Right lobe of liver (tissue), 6 donors: ENCODE data around the gene CAVIN2. TPM values are rescaled to one million over a fixed set of nuclear protein-coding genes. Genes with fewer than 3 reads are reported as not detected.
"Not testable (repeated sequence)": the region's sequence is repeated elsewhere in the genome, so short reads cannot be mapped to it uniquely, and the experiment has no call there.

Experiments used
- ATAC-seq, 4 donors: fragments of 200-7000 bp; cut with Tn5 transposase; one replicate each; pipeline ENCODE4 v1.9.1; 2020; ENCODE audit warnings: mild to moderate bottlenecking in 4 of 4, moderate library complexity in 4 of 4
- DNase-seq, 3 donors: peaks; one replicate each; pipeline ENCODE4 v3.0.0-alpha.2; 2020
- H3K27ac ChIP-seq, 3 donors: fragments of 200-600 bp; one replicate each; pipeline ENCODE4 v1.8.0; 2022
- H3K27me3 ChIP-seq, 2 donors: fragments of 200-600 bp; one replicate each; pipeline ENCODE4 v1.8.0; 2022
- H3K36me3 ChIP-seq, 4 donors: fragments of 200-600 bp; sonication (generic) in 1 of 4; one replicate each; pipeline versions ENCODE4 v1.5.1 to v1.8.0; 2017 to 2022; ENCODE audit warnings: control low read depth in 1 of 4
- H3K4me1 ChIP-seq, 4 donors: fragments of 200-600 bp; sonication (generic) in 1 of 4; one replicate each; pipeline versions ENCODE4 v1.5.1 to v1.8.0; 2017 to 2022; ENCODE audit warnings: control low read depth in 1 of 4
- H3K4me3 ChIP-seq, 3 donors: fragments of 200-600 bp; one replicate each; pipeline ENCODE4 v1.8.0; 2022
- H3K9me3 ChIP-seq, 4 donors: fragments of 200-600 bp; sonication (generic) in 1 of 4; one replicate each; pipeline versions ENCODE4 v1.5.1 to v1.8.0; 2017 to 2022; ENCODE audit warnings: control low read depth in 1 of 4
- POLR2A ChIP-seq: fragments of 450-650 bp; IDR thresholded peaks from one replicate; pipeline ENCODE4 v1.6.1; 2017; ENCODE audit warnings: antibody characterized with exemption, mild to moderate bottlenecking
- WGBS: methylation state at CpG from one replicate; pipeline ENCODE4 v1.1.6; 2018; ENCODE audit warnings: low coverage, low lambda C conversion rate; ENCODE audit not compliant: insufficient coverage; ENCODE audit errors: missing lambda C conversion rate; 5-methylcytosine and 5-hydroxymethylcytosine counted together
- intact Hi-C, 2 donors: fragments of 100-400 bp; cut with DNase I; formaldehyde crosslinking; loops; one replicate each; pipeline versions ENCODE4 v1.11.2 to v1.14.1; 2022
- total RNA-seq, 6 experiments: library from RNA; depleted of rRNA in 2 of 6; stranded (reverse); fragments of >200 nt in 2 of 6; fragmentation: NEBNext Ultra II Directional in 3 of 6; extraction: Animal tissue kit (Norgen Biotek cat#: 25700) in 3 of 6; gene quantifications; one replicate each; pipeline versions ENCODE4 v1.1.0 to v1.2.4, GENCODE V29; 2016 to 2023
- TF ChIP-seq, protein P1 (sequence below), 4 donors: fragments of 200-600 bp in 3 of 4; fragments of 450-650 bp in 1 of 4; IDR thresholded peaks; one replicate each; pipeline versions ENCODE4 v1.5.1 to v1.8.0; 2016 to 2022; ENCODE audit warnings: antibody characterized with exemption in 4 of 4, mild to moderate bottlenecking in 2 of 4
- donor health status: DM: no; HTN: yes; CAD: no.
- donor health status: DM: no; HTN: no; CAD: no.
- donor health status: DM: no; HTN: no; CAD: no.
- donor health status: DM: no; HTN: yes; CAD: no.
- donor health status: DM: no; HTN: yes; CAD: no.

CAVIN2 gene
- total RNA-seq, 6 experiments from 2014 or later, result 6.8 to 17.5 (median 9.6) TPM

DNA sequence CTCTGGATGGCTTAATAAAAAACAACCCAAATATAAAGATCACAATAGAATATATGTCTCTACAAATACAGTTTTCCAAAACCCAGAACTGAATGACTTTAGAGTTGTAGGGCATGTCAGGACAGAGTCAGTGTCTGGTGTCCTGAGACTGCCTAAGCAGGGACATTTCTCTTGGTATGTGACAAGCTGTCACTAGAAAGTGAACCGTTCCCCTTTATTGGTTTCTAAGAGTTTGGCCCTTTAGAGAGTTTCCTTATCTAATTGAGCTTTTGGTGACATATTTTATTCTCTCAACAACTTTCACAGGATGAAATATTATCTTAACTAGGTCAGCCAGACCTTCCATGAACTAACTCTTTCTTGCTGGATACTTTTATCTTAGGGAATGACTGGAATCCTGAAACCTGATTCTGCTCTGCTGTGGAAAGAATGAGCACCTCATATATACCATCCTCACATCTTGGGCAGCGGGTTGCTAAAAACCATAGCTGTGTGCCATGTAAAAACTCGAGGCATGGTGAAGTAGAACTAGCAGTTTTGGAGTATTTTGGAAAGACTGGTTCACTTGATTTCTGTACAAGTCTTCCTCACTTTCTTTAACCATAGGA lies 54.8 kb downstream of the CAVIN2 start:
- no peak for TF ChIP-seq POLR2A
- TF ChIP-seq, protein P1, sequence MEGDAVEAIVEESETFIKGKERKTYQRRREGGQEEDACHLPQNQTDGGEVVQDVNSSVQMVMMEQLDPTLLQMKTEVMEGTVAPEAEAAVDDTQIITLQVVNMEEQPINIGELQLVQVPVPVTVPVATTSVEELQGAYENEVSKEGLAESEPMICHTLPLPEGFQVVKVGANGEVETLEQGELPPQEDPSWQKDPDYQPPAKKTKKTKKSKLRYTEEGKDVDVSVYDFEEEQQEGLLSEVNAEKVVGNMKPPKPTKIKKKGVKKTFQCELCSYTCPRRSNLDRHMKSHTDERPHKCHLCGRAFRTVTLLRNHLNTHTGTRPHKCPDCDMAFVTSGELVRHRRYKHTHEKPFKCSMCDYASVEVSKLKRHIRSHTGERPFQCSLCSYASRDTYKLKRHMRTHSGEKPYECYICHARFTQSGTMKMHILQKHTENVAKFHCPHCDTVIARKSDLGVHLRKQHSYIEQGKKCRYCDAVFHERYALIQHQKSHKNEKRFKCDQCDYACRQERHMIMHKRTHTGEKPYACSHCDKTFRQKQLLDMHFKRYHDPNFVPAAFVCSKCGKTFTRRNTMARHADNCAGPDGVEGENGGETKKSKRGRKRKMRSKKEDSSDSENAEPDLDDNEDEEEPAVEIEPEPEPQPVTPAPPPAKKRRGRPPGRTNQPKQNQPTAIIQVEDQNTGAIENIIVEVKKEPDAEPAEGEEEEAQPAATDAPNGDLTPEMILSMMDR (IDR thresholded peaks at IDR 0.05), result no peak
- intact Hi-C loops, result no loop called here
- Histone ChIP-seq H3K27ac (no peak overlapping the region), H3K9me3 (no peaks in the 10 kb centered on the region), H3K4me3 (no peak overlapping the region), H3K27me3 (no peaks in the 10 kb centered on the region), H3K36me3 (no peaks in the 10 kb centered on the region), H3K4me1 (no peaks in the 10 kb centered on the region)
- ATAC-seq (no peak), DNase-seq (no peak)
- WGBS, result 33% methylated on average over 2 of the region's 3 CpGs

DNA sequence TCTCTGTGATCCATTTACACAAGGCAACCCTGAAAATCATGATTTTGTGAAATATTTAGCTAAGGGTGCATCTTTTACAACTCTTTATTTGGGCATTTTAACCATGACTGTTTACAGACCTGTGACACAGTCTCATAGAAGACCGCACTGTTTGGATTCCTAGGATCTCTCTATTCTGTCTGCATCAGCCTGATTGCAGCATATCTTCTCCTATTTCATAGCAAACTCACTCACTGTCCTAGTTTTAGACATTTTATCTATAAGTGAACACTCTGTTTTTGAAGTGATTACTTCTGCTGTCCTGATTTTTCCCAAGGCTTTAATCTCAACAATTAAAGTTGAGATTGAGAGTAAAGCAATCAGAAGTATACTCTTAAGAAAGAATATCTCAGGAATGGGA lies 56.2 kb downstream of the CAVIN2 start:
- WGBS, result 30% methylated on average over 1 of the region's 1 CpG
- H3K9me3 ChIP-seq, result no peaks in the 10 kb centered on the region
- no peaks in the 10 kb centered on the region for H3K4me1 ChIP-seq
- ATAC-seq, result no peak
- no peak for DNase-seq
- H3K27ac ChIP-seq, result no peak overlapping the region
- no peaks in the 10 kb centered on the region for H3K36me3 ChIP-seq
- H3K4me3 ChIP-seq, result no peak overlapping the region
- no peak for TF ChIP-seq POLR2A
- TF ChIP-seq, protein P1 (IDR thresholded peaks at IDR 0.05), result no peak
- intact Hi-C loops, result no loop called here
- H3K27me3 ChIP-seq, result no peaks in the 10 kb centered on the region

DNA sequence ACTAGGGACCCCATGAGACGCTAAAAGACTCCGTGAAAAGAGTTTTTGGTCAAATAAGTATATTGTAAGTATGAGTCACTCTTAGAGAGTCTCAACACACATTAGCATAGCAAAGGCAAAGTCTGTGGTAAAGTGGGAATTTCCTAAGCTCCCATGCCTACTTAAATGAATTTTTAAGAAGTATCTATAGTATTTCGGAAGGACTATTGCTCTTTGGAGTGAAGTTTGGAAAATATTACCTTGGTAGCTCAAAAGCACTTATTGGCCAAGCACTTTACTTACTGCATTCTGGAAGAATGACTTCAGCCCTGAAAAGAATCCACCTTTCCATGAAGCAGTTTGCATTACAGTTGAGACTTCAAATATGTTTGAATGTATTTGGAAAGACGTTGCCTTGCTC lies 57.1 kb downstream of the CAVIN2 start:
- TF ChIP-seq, protein P1 (IDR thresholded peaks at IDR 0.05), result no peak
- TF ChIP-seq POLR2A, result no peak
- intact Hi-C loops, result no loop called here
- no peak overlapping the region for H3K27ac ChIP-seq

DNA sequence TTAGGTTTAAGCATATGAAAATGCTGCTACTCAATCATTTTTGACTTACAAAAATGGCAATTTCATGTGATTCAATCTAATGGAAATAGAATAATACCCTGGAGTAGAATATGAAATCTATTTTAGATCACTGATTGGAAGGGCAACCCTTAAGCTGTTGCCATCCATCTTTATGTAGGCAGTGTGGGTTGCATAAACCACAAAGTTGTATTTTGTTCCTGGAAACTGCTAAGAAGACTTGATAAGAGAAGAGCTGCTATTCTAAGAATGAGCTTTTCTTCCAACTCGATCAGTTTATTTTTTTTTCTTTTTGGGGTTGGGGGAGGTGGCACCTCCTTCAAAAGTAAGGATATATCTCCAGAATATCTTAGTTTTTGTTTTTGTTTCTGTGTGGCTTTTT lies 60.2 kb downstream of the CAVIN2 start:
- Histone ChIP-seq H3K27me3 (no peaks in the 10 kb centered on the region), H3K27ac (no peak overlapping the region), H3K4me3 (no peak overlapping the region), H3K4me1 (no peaks in the 10 kb centered on the region), H3K36me3 (no peaks in the 10 kb centered on the region), H3K9me3 (no peaks in the 10 kb centered on the region)
- DNase-seq (no peak), ATAC-seq (no peak)
- TF ChIP-seq, protein P1 (IDR thresholded peaks at IDR 0.05), result no peak
- no peak for TF ChIP-seq POLR2A
- intact Hi-C loops, result no loop called here
- WGBS, result 6% methylated on average over 1 of the region's 1 CpG

More for the DNA sequence above, 57.1 kb downstream of the CAVIN2 start:
- no peak for ATAC-seq
- Histone ChIP-seq H3K27me3 (no peaks in the 10 kb centered on the region), H3K9me3 (no peaks in the 10 kb centered on the region), H3K36me3 (no peaks in the 10 kb centered on the region), H3K4me1 (no peaks in the 10 kb centered on the region), H3K4me3 (no peak overlapping the region)
- WGBS, result 48% methylated on average over 4 of the region's 4 CpGs
- DNase-seq, result no peak

DNA sequence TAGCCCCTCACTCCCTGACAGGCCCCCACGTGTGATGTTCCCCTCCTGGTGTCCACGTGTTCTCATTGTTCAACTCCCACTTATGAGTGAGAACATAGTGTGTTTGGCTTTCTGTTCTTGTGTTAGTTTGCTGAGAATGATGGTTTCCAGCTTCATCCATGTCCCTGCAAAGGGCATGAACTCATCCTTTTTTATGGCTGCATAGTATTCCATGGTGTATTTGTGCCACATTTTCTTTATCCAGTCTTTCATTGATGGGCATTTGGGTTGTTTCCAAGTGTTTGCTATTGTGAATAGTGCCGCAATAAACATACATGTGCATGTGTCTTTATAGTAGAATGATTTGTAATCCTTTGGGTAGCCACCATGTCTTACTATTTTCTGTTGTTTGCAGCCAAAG lies 61.2 kb downstream of the CAVIN2 start:
- WGBS, result 75% methylated on average over 2 of the region's 3 CpGs
- H3K27me3 ChIP-seq, ATAC-seq, H3K27ac ChIP-seq, H3K36me3 ChIP-seq, H3K9me3 ChIP-seq, DNase-seq, intact Hi-C loops, H3K4me1 ChIP-seq, H3K4me3 ChIP-seq: not testable (repeated sequence)

Other genes with a start within 250 kb of the CAVIN2 start
- gene NABP1, start 169.0 kb downstream of the CAVIN2 start, total RNA-seq, result 10 to 100 TPM in 5 of 6 experiments, 1 to 10 TPM in 1; 5.2 to 28.2 (median 20.7) TPM